Caco-2 (cell line): ENCODE measurements around the gene C1orf21. TPM values are rescaled to one million over a fixed set of nuclear protein-coding genes. Genes with fewer than 3 reads are reported as not detected.

Experiments
- BruUV-seq: library from RNA; stranded (reverse); fragments of 400-500 nt; replicated peaks from 2 replicates; lab custom pipeline; 2021; lab: Mats Ljungman, UMichigan
- CTCF ChIA-PET: fragments of 300-600 bp; sonication (Branson Sonifier 250); formaldehyde crosslinking; loops from one replicate; lab custom pipeline; 2022; ENCODE audit warnings: antibody characterized with exemption; lab: Charles Lee
- POLR2A ChIA-PET: fragments of 300-600 bp; sonication (Branson Sonifier 250); formaldehyde crosslinking; loops from one replicate; lab custom pipeline; 2022; ENCODE audit warnings: antibody characterized with exemption; lab: Charles Lee
- DNase-seq, 2 experiments: peaks; one replicate each; pipeline versions ENCODE4 v3.0.0 to v3.0.0-alpha.2; 2020 to 2022
- H3K27me3 ChIP-seq: replicated peaks from 2 replicates; pipeline ENCODE4 v1.6.0; 2011; ENCODE audit warnings: low read length; ENCODE audit not compliant: control insufficient read depth, insufficient read depth
- H3K36me3 ChIP-seq: 2 replicates; pipeline ENCODE4 v1.5.1; 2011; ENCODE audit warnings: low read length; ENCODE audit not compliant: control insufficient read depth, insufficient read depth
- H3K4me1 ChIP-seq: fragments of 250-450 bp; sonication (Bioruptor Pico); 2 replicates; pipeline ENCODE4 v1.5.1; 2020; ENCODE audit warnings: mild to moderate bottlenecking
- H3K4me3 ChIP-seq: 2 replicates; pipeline ENCODE4 v1.5.1; 2011; ENCODE audit warnings: low read depth, mild to moderate bottlenecking, control low read depth, low read length
- H3K9me3 ChIP-seq: fragments of 250-450 bp; sonication (Bioruptor Pico); 2 replicates; pipeline ENCODE4 v1.5.1; 2020; ENCODE audit warnings: mild to moderate bottlenecking, moderate library complexity
- H3K27ac Mint-ChIP-seq: one replicate; pipeline ENCODE4 v1.8.0; 2022; ENCODE audit warnings: mixed read lengths; ENCODE audit not compliant: unreplicated experiment
- H3K27me3 Mint-ChIP-seq: one replicate; pipeline ENCODE4 v1.8.0; 2022; ENCODE audit warnings: mixed read lengths; ENCODE audit not compliant: insufficient read depth, unreplicated experiment
- H3K36me3 Mint-ChIP-seq: one replicate; pipeline ENCODE4 v1.8.0; 2022; ENCODE audit warnings: mild to moderate bottlenecking, mixed read lengths; ENCODE audit not compliant: insufficient read depth, unreplicated experiment
- H3K4me1 Mint-ChIP-seq: one replicate; pipeline ENCODE4 v1.8.0; 2022; ENCODE audit warnings: low read depth, mixed read lengths; ENCODE audit not compliant: unreplicated experiment
- H3K4me3 Mint-ChIP-seq: one replicate; pipeline ENCODE4 v1.8.0; 2022; ENCODE audit warnings: mild to moderate bottlenecking, moderate library complexity, mixed read lengths; ENCODE audit not compliant: unreplicated experiment
- H3K9me3 Mint-ChIP-seq: one replicate; pipeline ENCODE4 v1.8.0; 2022; ENCODE audit warnings: mixed read lengths; ENCODE audit not compliant: unreplicated experiment
- intact Hi-C: fragments of 100-400 bp; cut with micrococcal nuclease; formaldehyde crosslinking; loops from one replicate; pipeline ENCODE4 v1.10.0; 2022; ENCODE audit not compliant: unreplicated experiment
- total RNA-seq: library from RNA; stranded (reverse); gene quantifications from 2 replicates; pipeline ENCODE4 v1.2.3, GENCODE V29; 2022
- TF ChIP-seq, protein P1 (sequence below), 2 experiments: fragments of 200-600 bp in 1 of 2; IDR thresholded peaks; 1 replicate in 1 of 2; 2 replicates in 1 of 2; pipeline versions ENCODE4 v1.5.1 to v1.8.0; 2011 to 2022; ENCODE audit warnings: antibody characterized with exemption in 1 of 2, control low read depth in 1 of 2, inconsistent platforms in 1 of 2, low read depth in 1 of 2, low read length in 1 of 2, mild to moderate bottlenecking in 1 of 2, moderate library complexity in 1 of 2; ENCODE audit not compliant: insufficient read depth in 1 of 2, severe bottlenecking in 1 of 2, unreplicated experiment in 1 of 2

The C1orf21 gene
- total RNA-seq, 1 experiment from 2014 or later, result 0.82 TPM

DNA sequence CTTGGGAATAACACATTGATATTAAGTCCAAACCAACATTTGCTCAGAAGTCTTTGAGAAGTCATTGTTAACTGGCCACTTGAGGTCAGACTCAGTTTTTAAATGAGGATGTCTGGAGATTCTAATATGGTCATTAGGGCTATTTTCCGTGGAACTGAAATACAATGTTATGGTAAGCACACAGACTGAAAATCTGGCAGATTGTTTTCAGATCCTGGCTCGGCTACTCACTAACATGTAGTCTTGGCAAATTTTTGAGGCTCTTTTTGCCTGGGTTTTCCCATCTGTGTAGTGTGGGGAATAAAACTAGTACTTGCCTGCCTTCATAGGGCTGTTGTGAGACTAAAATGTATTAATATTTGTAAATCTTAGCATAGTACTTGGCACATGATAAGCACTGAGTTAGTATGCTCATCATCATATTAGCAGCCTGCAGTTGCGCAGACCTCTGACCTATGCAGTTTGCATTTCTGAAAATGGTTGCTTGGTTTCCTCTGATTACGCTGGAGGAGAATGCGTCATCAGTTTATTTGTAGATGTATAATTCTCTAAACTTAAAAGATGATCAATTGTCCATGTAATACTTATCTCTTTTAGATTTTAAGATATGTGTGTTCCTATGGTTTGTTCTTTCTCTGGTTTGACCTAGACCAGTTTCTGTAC is 100.8 kb downstream of the C1orf21 start:
- Histone ChIP-seq H3K27me3 (no peaks in the 10 kb centered on the region), H3K9me3 (no peaks in the 10 kb centered on the region), H3K4me1 (0 out of 2 replicates have a peak, but pooled peaks cover 10% of the 10 kb centered on the region), H3K36me3 (no peaks in the 10 kb centered on the region), H3K4me3 (no peak overlapping the region)
- H3K4me3 Mint-ChIP-seq, result no peak overlapping the region
- H3K27ac Mint-ChIP-seq, result no peak overlapping the region
- intact Hi-C loops, result no loop called here
- H3K4me1 Mint-ChIP-seq, result peaks cover 14% of the 10 kb centered on the region
- H3K9me3 Mint-ChIP-seq, result no peaks in the 10 kb centered on the region
- H3K36me3 Mint-ChIP-seq, result no peaks in the 10 kb centered on the region
- TF ChIP-seq, protein P1, sequence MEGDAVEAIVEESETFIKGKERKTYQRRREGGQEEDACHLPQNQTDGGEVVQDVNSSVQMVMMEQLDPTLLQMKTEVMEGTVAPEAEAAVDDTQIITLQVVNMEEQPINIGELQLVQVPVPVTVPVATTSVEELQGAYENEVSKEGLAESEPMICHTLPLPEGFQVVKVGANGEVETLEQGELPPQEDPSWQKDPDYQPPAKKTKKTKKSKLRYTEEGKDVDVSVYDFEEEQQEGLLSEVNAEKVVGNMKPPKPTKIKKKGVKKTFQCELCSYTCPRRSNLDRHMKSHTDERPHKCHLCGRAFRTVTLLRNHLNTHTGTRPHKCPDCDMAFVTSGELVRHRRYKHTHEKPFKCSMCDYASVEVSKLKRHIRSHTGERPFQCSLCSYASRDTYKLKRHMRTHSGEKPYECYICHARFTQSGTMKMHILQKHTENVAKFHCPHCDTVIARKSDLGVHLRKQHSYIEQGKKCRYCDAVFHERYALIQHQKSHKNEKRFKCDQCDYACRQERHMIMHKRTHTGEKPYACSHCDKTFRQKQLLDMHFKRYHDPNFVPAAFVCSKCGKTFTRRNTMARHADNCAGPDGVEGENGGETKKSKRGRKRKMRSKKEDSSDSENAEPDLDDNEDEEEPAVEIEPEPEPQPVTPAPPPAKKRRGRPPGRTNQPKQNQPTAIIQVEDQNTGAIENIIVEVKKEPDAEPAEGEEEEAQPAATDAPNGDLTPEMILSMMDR (IDR thresholded peaks at IDR 0.05; ENCODE audit: insufficient read depth in 1 of 2, low read depth in 1 of 2, low read length in 1 of 2, severe bottlenecking in 1 of 2, unreplicated experiment in 1 of 2), result no peak
- CTCF ChIA-PET, result no interaction called here
- no peaks in the 10 kb centered on the region for H3K27me3 Mint-ChIP-seq
- BruUV-seq, result no TSS peak
- DNase-seq, result no peak
- POLR2A ChIA-PET, result no interaction called here

DNA sequence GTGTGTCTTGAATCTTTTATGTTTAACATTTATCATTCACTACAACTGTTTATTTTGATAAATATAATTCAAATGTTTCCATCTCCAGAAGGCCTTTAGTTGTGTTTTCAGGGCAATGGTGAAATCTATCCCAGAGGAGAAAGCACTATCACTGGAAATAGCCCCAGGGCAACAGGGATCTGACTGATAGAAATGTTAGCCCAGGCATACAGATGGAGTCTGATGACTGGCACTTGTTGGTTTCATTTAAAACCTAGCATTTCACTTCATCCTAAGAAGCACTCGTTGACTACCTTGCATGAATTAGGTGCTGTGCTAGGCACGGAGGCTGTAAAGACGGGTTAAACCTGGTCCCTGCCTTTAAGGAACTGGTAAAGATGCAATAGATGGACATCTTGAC is 103.1 kb downstream of the C1orf21 start:
- H3K9me3 ChIP-seq, result no peaks in the 10 kb centered on the region
- 0 out of 2 replicates have a peak, but pooled peaks cover 10% of the 10 kb centered on the region for H3K4me1 ChIP-seq
- Mint-ChIP-seq H3K9me3 (no peaks in the 10 kb centered on the region), H3K4me1 (peaks cover 8% of the 10 kb centered on the region), H3K36me3 (no peaks in the 10 kb centered on the region), H3K4me3 (no peak overlapping the region), H3K27ac (no peak overlapping the region), H3K27me3 (no peaks in the 10 kb centered on the region)
- DNase-seq, result no peak
- H3K4me3 ChIP-seq, result no peak overlapping the region
- intact Hi-C loops, result no loop called here
- H3K36me3 ChIP-seq, result no peaks in the 10 kb centered on the region
- H3K27me3 ChIP-seq, result no peaks in the 10 kb centered on the region
- TF ChIP-seq, protein P1 (IDR thresholded peaks at IDR 0.05; ENCODE audit: insufficient read depth in 1 of 2, low read depth in 1 of 2, low read length in 1 of 2, severe bottlenecking in 1 of 2, unreplicated experiment in 1 of 2), result no peak
- ChIA-PET POLR2A (no interaction called here), CTCF (no interaction called here)
- BruUV-seq, result no TSS peak

DNA sequence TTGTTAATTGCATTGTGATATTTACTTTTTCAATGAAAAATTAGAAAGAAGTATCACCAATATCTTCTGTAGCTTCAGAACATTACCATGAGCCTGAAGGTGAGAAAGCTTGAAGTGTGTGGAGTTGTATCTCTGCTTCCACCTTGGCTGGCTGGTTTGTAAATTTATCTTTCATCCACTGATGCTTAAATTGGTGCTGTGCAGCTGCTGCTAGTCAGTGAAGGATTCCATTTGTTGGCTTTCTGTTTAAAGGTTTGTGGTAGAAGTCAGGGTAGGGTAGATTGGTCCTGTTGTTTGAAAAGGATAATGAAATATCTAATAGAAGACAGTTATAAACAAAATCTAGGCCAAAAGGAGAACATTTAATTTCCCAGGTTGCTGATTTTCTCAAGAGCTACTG is 105.7 kb downstream of the C1orf21 start:
- H3K9me3 Mint-ChIP-seq, result no peaks in the 10 kb centered on the region
- TF ChIP-seq, protein P1 (IDR thresholded peaks at IDR 0.05; ENCODE audit: insufficient read depth in 1 of 2, low read depth in 1 of 2, low read length in 1 of 2, severe bottlenecking in 1 of 2, unreplicated experiment in 1 of 2), result no peak
- no peaks in the 10 kb centered on the region for H3K9me3 ChIP-seq
- peaks cover 8% of the 10 kb centered on the region for H3K4me1 Mint-ChIP-seq
- H3K36me3 ChIP-seq, result no peaks in the 10 kb centered on the region
- no TSS peak for BruUV-seq
- no peak for DNase-seq
- no peak overlapping the region for H3K27ac Mint-ChIP-seq
- ChIA-PET CTCF (no interaction called here), POLR2A (no interaction called here)
- 0 out of 2 replicates have a peak, but pooled peaks cover 10% of the 10 kb centered on the region for H3K4me1 ChIP-seq
- intact Hi-C loops, result no loop called here
- no peaks in the 10 kb centered on the region for H3K36me3 Mint-ChIP-seq
- H3K4me3 Mint-ChIP-seq, result no peak overlapping the region
- no peaks in the 10 kb centered on the region for H3K27me3 Mint-ChIP-seq
- H3K4me3 ChIP-seq, result no peak overlapping the region
- no peaks in the 10 kb centered on the region for H3K27me3 ChIP-seq
